Measurements from ENCODE around the gene DACH1. TPM values are rescaled to one million over a fixed set of nuclear protein-coding genes. Genes with fewer than 3 reads are reported as not detected.

Gene DACH1
- polyA plus RNA-seq, 1 donor from 2014 or later = not detected

- H3K27me3 Mint-ChIP-seq = no peaks in the 10 kb centered on the region
- H3K9me3 Mint-ChIP-seq = peaks cover 0 to 3% (median 0%) of the 10 kb centered on the region in 3 donors
- no peak overlapping the region for H3K27ac Mint-ChIP-seq
- H3K4me1 Mint-ChIP-seq = peaks cover 0 to 2% (median 0%) of the 10 kb centered on the region in 3 donors
- no peak overlapping the region for H3K4me3 Mint-ChIP-seq
- no peaks in the 10 kb centered on the region for H3K36me3 Mint-ChIP-seq
Observed at GRCh38 chr13:71699342-71699741, 167.7 kb downstream of the DACH1 start.

- no peaks in the 10 kb centered on the region for H3K27me3 Mint-ChIP-seq
- no peaks in the 10 kb centered on the region for H3K36me3 Mint-ChIP-seq
- H3K9me3 Mint-ChIP-seq = peaks cover 0 to 1% (median 0%) of the 10 kb centered on the region in 3 donors
- no peak overlapping the region for H3K4me3 Mint-ChIP-seq
- no peak overlapping the region for H3K27ac Mint-ChIP-seq
- peaks cover 0 to 2% (median 0%) of the 10 kb centered on the region in 3 donors for H3K4me1 Mint-ChIP-seq
Observed at GRCh38 chr13:71695662-71696061, 171.3 kb downstream of the DACH1 start.

GRCh38 chr13:71685072-71685471 lies 181.9 kb downstream of the DACH1 start:
- peaks cover 0 to 10% (median 1%) of the 10 kb centered on the region in 3 donors for H3K9me3 Mint-ChIP-seq
- H3K4me1 Mint-ChIP-seq = no peaks in the 10 kb centered on the region
- H3K27me3 Mint-ChIP-seq = no peaks in the 10 kb centered on the region
- no peak overlapping the region for H3K27ac Mint-ChIP-seq
- no peak overlapping the region for H3K4me3 Mint-ChIP-seq
- H3K36me3 Mint-ChIP-seq = peaks cover 4% of the 10 kb centered on the region

GRCh38 chr13:71681901-71682613 lies 184.9 kb downstream of the DACH1 start:
- Mint-ChIP-seq H3K36me3 (peaks cover 4% of the 10 kb centered on the region), H3K27ac (no peak overlapping the region), H3K4me3 (no peak overlapping the region), H3K27me3 (no peaks in the 10 kb centered on the region), H3K4me1 (no peaks in the 10 kb centered on the region), H3K9me3 (peaks cover 0 to 3% (median 3%) of the 10 kb centered on the region in 3 donors)

- H3K36me3 Mint-ChIP-seq = no peaks in the 10 kb centered on the region
- peaks cover 2% of the 10 kb centered on the region in 3 donors for H3K9me3 Mint-ChIP-seq
- no peak overlapping the region for H3K4me3 Mint-ChIP-seq
- no peak overlapping the region for H3K27ac Mint-ChIP-seq
- H3K27me3 Mint-ChIP-seq = no peaks in the 10 kb centered on the region
- H3K4me1 Mint-ChIP-seq = no peaks in the 10 kb centered on the region
Observed at GRCh38 chr13:71677124-71677523, 189.9 kb downstream of the DACH1 start.

- H3K27me3 Mint-ChIP-seq = no peaks in the 10 kb centered on the region
- no peaks in the 10 kb centered on the region for H3K36me3 Mint-ChIP-seq
- H3K9me3 Mint-ChIP-seq = peaks cover 0 to 2% (median 0%) of the 10 kb centered on the region in 3 donors
- no peak overlapping the region for H3K27ac Mint-ChIP-seq
- no peaks in the 10 kb centered on the region for H3K4me1 Mint-ChIP-seq
- H3K4me3 Mint-ChIP-seq = no peak overlapping the region
Observed at GRCh38 chr13:71672512-71672911, 194.5 kb downstream of the DACH1 start.

GRCh38 chr13:71663431-71663830 lies 203.6 kb downstream of the DACH1 start:
- Mint-ChIP-seq H3K4me3 (no peak overlapping the region), H3K27me3 (no peaks in the 10 kb centered on the region), H3K27ac (no peak overlapping the region), H3K36me3 (no peaks in the 10 kb centered on the region), H3K9me3 (no peaks in the 10 kb centered on the region), H3K4me1 (no peaks in the 10 kb centered on the region)

- H3K36me3 Mint-ChIP-seq = no peaks in the 10 kb centered on the region
- H3K4me1 Mint-ChIP-seq = no peaks in the 10 kb centered on the region
- H3K27ac Mint-ChIP-seq = no peak overlapping the region
- no peaks in the 10 kb centered on the region for H3K27me3 Mint-ChIP-seq
- no peak overlapping the region for H3K4me3 Mint-ChIP-seq
- H3K9me3 Mint-ChIP-seq = no peaks in the 10 kb centered on the region
Observed at GRCh38 chr13:71661921-71662320, 205.1 kb downstream of the DACH1 start.

GRCh38 chr13:71659404-71659803 lies 207.6 kb downstream of the DACH1 start:
- no peak overlapping the region for H3K27ac Mint-ChIP-seq

GRCh38 chr13:71645467-71645866 lies 221.5 kb downstream of the DACH1 start:
- H3K4me3 Mint-ChIP-seq = no peak overlapping the region
- no peaks in the 10 kb centered on the region for H3K4me1 Mint-ChIP-seq
- H3K36me3 Mint-ChIP-seq = no peaks in the 10 kb centered on the region
- H3K27me3 Mint-ChIP-seq = no peaks in the 10 kb centered on the region
- peaks cover 0 to 10% (median 2%) of the 10 kb centered on the region in 3 donors for H3K9me3 Mint-ChIP-seq
- no peak overlapping the region for H3K27ac Mint-ChIP-seq

More at GRCh38 chr13:71659404-71659803, 207.6 kb downstream of the DACH1 start:
- H3K4me1 Mint-ChIP-seq = no peaks in the 10 kb centered on the region
- H3K9me3 Mint-ChIP-seq = no peaks in the 10 kb centered on the region
- no peaks in the 10 kb centered on the region for H3K27me3 Mint-ChIP-seq
- no peaks in the 10 kb centered on the region for H3K36me3 Mint-ChIP-seq
- no peak overlapping the region for H3K4me3 Mint-ChIP-seq

- H3K4me3 Mint-ChIP-seq = no peak overlapping the region
- H3K36me3 Mint-ChIP-seq = no peaks in the 10 kb centered on the region
- no peak overlapping the region for H3K27ac Mint-ChIP-seq
- no peaks in the 10 kb centered on the region for H3K27me3 Mint-ChIP-seq
- no peaks in the 10 kb centered on the region for H3K4me1 Mint-ChIP-seq
- peaks cover 0 to 10% (median 2%) of the 10 kb centered on the region in 3 donors for H3K9me3 Mint-ChIP-seq
Observed at GRCh38 chr13:71644579-71644978, 222.4 kb downstream of the DACH1 start.

- Mint-ChIP-seq H3K4me3 (no peak overlapping the region), H3K27me3 (no peaks in the 10 kb centered on the region), H3K27ac (no peak overlapping the region), H3K4me1 (no peaks in the 10 kb centered on the region), H3K36me3 (no peaks in the 10 kb centered on the region), H3K9me3 (peaks cover 0 to 10% (median 2%) of the 10 kb centered on the region in 3 donors)
Observed at GRCh38 chr13:71643448-71643860, 223.6 kb downstream of the DACH1 start.

GRCh38 chr13:71638751-71639150 lies 228.3 kb downstream of the DACH1 start:
- H3K27ac Mint-ChIP-seq = no peak overlapping the region
- peaks cover 0 to 10% (median 0%) of the 10 kb centered on the region in 3 donors for H3K9me3 Mint-ChIP-seq
- no peak overlapping the region for H3K4me3 Mint-ChIP-seq
- H3K36me3 Mint-ChIP-seq = no peaks in the 10 kb centered on the region
- H3K27me3 Mint-ChIP-seq = no peaks in the 10 kb centered on the region
- no peaks in the 10 kb centered on the region for H3K4me1 Mint-ChIP-seq

GRCh38 chr13:71634602-71635443 lies 232.2 kb downstream of the DACH1 start:
- H3K27ac Mint-ChIP-seq = no peak overlapping the region
- H3K4me1 Mint-ChIP-seq = peaks cover 0 to 2% (median 0%) of the 10 kb centered on the region in 3 donors
- no peaks in the 10 kb centered on the region for H3K27me3 Mint-ChIP-seq
- no peak overlapping the region for H3K4me3 Mint-ChIP-seq
- H3K36me3 Mint-ChIP-seq = no peaks in the 10 kb centered on the region
- H3K9me3 Mint-ChIP-seq = peaks cover 0 to 4% (median 2%) of the 10 kb centered on the region in 3 donors

- Mint-ChIP-seq H3K4me1 (peaks cover 0 to 2% (median 0%) of the 10 kb centered on the region in 3 donors), H3K27me3 (no peaks in the 10 kb centered on the region), H3K36me3 (no peaks in the 10 kb centered on the region), H3K4me3 (no peak overlapping the region), H3K27ac (no peak overlapping the region), H3K9me3 (peaks cover 0 to 6% (median 2%) of the 10 kb centered on the region in 3 donors)
Observed at GRCh38 chr13:71634182-71634581, 232.8 kb downstream of the DACH1 start.
